HEK293 (cell line): ENCODE measurements around the gene LTC4S.
A peak's percentile ranks its signal among the peaks of the same experiment; 100 is the strongest.

Source experiments
- CTCF ChIA-PET: fragments of 350-600 bp; formaldehyde crosslinking; extraction: SDS; loops from one replicate; lab custom pipeline; 2021; ENCODE audit warnings: antibody characterized with exemption; lab: Yijun Ruan, JAX
- POLR2A ChIA-PET: fragments of 300-600 bp; formaldehyde crosslinking; extraction: SDS; loops from one replicate; lab custom pipeline; 2020; ENCODE audit warnings: antibody characterized with exemption, inconsistent platforms; lab: Yijun Ruan, JAX
- H3K27ac ChIP-seq: fragments of 200-500 bp; sonication (Bioruptor generic); 2 replicates; pipeline ENCODE4 v1.5.1; 2014; ENCODE audit warnings: low read depth, low read length, control low read depth, inconsistent platforms; ENCODE audit errors: extremely low read depth
- H3K36me3 ChIP-seq, 2 experiments: fragments of 200-500 bp in 1 of 2; sonication (Bioruptor generic) in 1 of 2; 1 replicate in 1 of 2; 2 replicates in 1 of 2; pipeline ENCODE4 v1.5.1; 2014 to 2017; ENCODE audit warnings: inconsistent platforms in 2 of 2, low read length in 2 of 2; ENCODE audit not compliant: control insufficient read depth in 2 of 2, insufficient read depth in 1 of 2
- H3K4me1 ChIP-seq: fragments of 200-500 bp; sonication (Bioruptor generic); 2 replicates; pipeline ENCODE4 v1.5.1; 2014; ENCODE audit warnings: mild to moderate bottlenecking, low read length, inconsistent platforms; ENCODE audit not compliant: control insufficient read depth, insufficient read depth
- H3K4me3 ChIP-seq: 2 replicates; pipeline ENCODE4 v1.5.1; 2011; ENCODE audit warnings: low read depth, mild to moderate bottlenecking, control low read depth, low read length, moderate library complexity
- H3K9me3 ChIP-seq: fragments of 200-500 bp; sonication (Bioruptor generic); 2 replicates; pipeline ENCODE4 v1.5.1; 2014; ENCODE audit warnings: low read depth, low read length, inconsistent platforms; ENCODE audit not compliant: control insufficient read depth, insufficient read depth
- BCL11A ChIP-seq: fragments of 450-650 bp; formaldehyde crosslinking; IDR thresholded peaks from 2 replicates; pipeline ENCODE4 v1.5.1; 2016; ENCODE audit warnings: low read depth, missing biosample characterization, missing genetic modification characterization
- FEZF1 ChIP-seq: fragments of 450-650 bp; formaldehyde crosslinking; IDR thresholded peaks from 2 replicates; pipeline ENCODE4 v1.5.1; 2016; ENCODE audit warnings: missing biosample characterization, missing genetic modification characterization
- KLF7 ChIP-seq: fragments of 450-650 bp; formaldehyde crosslinking; IDR thresholded peaks from 2 replicates; pipeline ENCODE4 v1.5.1; 2016; ENCODE audit warnings: missing biosample characterization, missing genetic modification characterization, borderline replicate concordance
- OSR2 ChIP-seq: fragments of 450-650 bp; formaldehyde crosslinking; IDR thresholded peaks from 2 replicates; pipeline ENCODE4 v1.5.1; 2016; ENCODE audit warnings: missing biosample characterization, missing genetic modification characterization
- PRDM1 ChIP-seq: fragments of 450-650 bp; formaldehyde crosslinking; IDR thresholded peaks from 2 replicates; pipeline ENCODE4; 2016; ENCODE audit warnings: missing biosample characterization, missing genetic modification characterization
- SP2 ChIP-seq: fragments of 450-650 bp; formaldehyde crosslinking; IDR thresholded peaks from 2 replicates; pipeline ENCODE4 v1.5.1; 2016; ENCODE audit warnings: missing biosample characterization, missing genetic modification characterization
- ZIC2 ChIP-seq: fragments of 450-650 bp; formaldehyde crosslinking; IDR thresholded peaks from 2 replicates; pipeline ENCODE4 v1.5.1; 2016; ENCODE audit warnings: missing biosample characterization, missing genetic modification characterization
- ZNF146 ChIP-seq: fragments of 450-650 bp; formaldehyde crosslinking; IDR thresholded peaks from 2 replicates; pipeline ENCODE4 v1.5.1; 2016; ENCODE audit warnings: missing biosample characterization, missing genetic modification characterization
- ZNF16 ChIP-seq: fragments of 450-650 bp; formaldehyde crosslinking; IDR thresholded peaks from 2 replicates; pipeline ENCODE4 v1.5.1; 2016; ENCODE audit warnings: low read depth, missing biosample characterization, missing genetic modification characterization
- ZNF169 ChIP-seq: fragments of 450-650 bp; formaldehyde crosslinking; IDR thresholded peaks from 2 replicates; pipeline ENCODE4 v1.5.1; 2016; ENCODE audit warnings: missing biosample characterization, missing genetic modification characterization
- ZNF174 ChIP-seq: fragments of 450-650 bp; formaldehyde crosslinking; IDR thresholded peaks from 2 replicates; pipeline ENCODE4 v1.5.0; 2017; ENCODE audit warnings: missing biosample characterization, mild to moderate bottlenecking, missing genetic modification characterization
- ZNF19 ChIP-seq: fragments of 450-650 bp; formaldehyde crosslinking; IDR thresholded peaks from 2 replicates; pipeline ENCODE4; 2016; ENCODE audit warnings: missing biosample characterization, missing genetic modification characterization, low read depth
- ZNF391 ChIP-seq: fragments of 450-650 bp; formaldehyde crosslinking; IDR thresholded peaks from 2 replicates; pipeline ENCODE4 v1.5.1; 2016; ENCODE audit warnings: low read depth, missing biosample characterization, missing genetic modification characterization, borderline replicate concordance
- ZNF514 ChIP-seq: fragments of 450-650 bp; formaldehyde crosslinking; IDR thresholded peaks from 2 replicates; pipeline ENCODE4 v1.5.1; 2016; ENCODE audit warnings: missing biosample characterization, missing genetic modification characterization
- ZNF529 ChIP-seq: fragments of 450-650 bp; formaldehyde crosslinking; IDR thresholded peaks from 2 replicates; pipeline ENCODE4 v1.5.1; 2017; ENCODE audit warnings: missing genetic modification characterization, missing biosample characterization; ENCODE audit not compliant: insufficient replicate concordance
- ZNF600 ChIP-seq: fragments of 450-650 bp; formaldehyde crosslinking; IDR thresholded peaks from 2 replicates; pipeline ENCODE4 v1.5.1; 2016; ENCODE audit warnings: missing biosample characterization, missing genetic modification characterization
- ZNF629 ChIP-seq: fragments of 450-650 bp; formaldehyde crosslinking; IDR thresholded peaks from 2 replicates; pipeline ENCODE4 v1.5.1; 2017; ENCODE audit warnings: missing biosample characterization, missing genetic modification characterization
- ZXDB ChIP-seq: fragments of 450-650 bp; formaldehyde crosslinking; IDR thresholded peaks from 2 replicates; pipeline ENCODE4 v1.5.1; 2016; ENCODE audit warnings: missing biosample characterization, missing genetic modification characterization
- TF ChIP-seq, protein P1 (sequence below): fragments of 450-650 bp; formaldehyde crosslinking; IDR thresholded peaks from 2 replicates; pipeline ENCODE4 v1.5.1; 2016; ENCODE audit warnings: missing biosample characterization, missing genetic modification characterization
- TF ChIP-seq, protein P2 (sequence below): fragments of 450-650 bp; formaldehyde crosslinking; IDR thresholded peaks from 2 replicates; pipeline ENCODE4 v1.5.1; 2016; ENCODE audit warnings: missing biosample characterization, missing genetic modification characterization
- TF ChIP-seq, protein P3 (sequence below): fragments of 450-650 bp; formaldehyde crosslinking; IDR thresholded peaks from 2 replicates; pipeline ENCODE4 v1.5.1; 2016; ENCODE audit warnings: missing biosample characterization, missing genetic modification characterization, borderline replicate concordance

LTC4S gene

DNA sequence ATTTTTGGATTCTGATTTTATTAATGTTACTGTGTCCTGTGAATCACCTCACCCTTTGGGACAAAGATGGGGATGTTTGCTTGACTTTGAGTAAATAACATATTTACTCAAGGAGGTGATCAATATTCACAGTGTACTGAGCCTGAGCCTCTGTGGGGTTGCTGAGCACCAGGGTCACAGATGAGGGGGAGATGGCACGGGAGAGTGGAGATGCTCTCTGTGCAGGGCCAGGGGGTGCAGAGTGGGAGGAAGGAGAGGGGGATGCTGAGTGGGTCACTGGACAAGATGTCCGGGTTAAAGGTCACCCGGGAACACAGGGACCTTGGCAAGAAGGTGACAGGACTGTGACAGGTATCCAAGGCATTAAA, 30.9 kb downstream of the LTC4S start:
- ChIA-PET POLR2A (no interaction called here), CTCF (no interaction called here)
- H3K4me1 ChIP-seq, result peaks cover 12% of the 10 kb centered on the region
- H3K9me3 ChIP-seq, result no peaks in the 10 kb centered on the region
- no peak overlapping the region for H3K27ac ChIP-seq
- TF ChIP-seq ZNF19 (tag by site-specific recombination) (no peak), KLF7 (tag by site-specific recombination) (no peak), ZNF169 (tag by site-specific recombination) (no peak)
- TF ChIP-seq, protein P1, sequence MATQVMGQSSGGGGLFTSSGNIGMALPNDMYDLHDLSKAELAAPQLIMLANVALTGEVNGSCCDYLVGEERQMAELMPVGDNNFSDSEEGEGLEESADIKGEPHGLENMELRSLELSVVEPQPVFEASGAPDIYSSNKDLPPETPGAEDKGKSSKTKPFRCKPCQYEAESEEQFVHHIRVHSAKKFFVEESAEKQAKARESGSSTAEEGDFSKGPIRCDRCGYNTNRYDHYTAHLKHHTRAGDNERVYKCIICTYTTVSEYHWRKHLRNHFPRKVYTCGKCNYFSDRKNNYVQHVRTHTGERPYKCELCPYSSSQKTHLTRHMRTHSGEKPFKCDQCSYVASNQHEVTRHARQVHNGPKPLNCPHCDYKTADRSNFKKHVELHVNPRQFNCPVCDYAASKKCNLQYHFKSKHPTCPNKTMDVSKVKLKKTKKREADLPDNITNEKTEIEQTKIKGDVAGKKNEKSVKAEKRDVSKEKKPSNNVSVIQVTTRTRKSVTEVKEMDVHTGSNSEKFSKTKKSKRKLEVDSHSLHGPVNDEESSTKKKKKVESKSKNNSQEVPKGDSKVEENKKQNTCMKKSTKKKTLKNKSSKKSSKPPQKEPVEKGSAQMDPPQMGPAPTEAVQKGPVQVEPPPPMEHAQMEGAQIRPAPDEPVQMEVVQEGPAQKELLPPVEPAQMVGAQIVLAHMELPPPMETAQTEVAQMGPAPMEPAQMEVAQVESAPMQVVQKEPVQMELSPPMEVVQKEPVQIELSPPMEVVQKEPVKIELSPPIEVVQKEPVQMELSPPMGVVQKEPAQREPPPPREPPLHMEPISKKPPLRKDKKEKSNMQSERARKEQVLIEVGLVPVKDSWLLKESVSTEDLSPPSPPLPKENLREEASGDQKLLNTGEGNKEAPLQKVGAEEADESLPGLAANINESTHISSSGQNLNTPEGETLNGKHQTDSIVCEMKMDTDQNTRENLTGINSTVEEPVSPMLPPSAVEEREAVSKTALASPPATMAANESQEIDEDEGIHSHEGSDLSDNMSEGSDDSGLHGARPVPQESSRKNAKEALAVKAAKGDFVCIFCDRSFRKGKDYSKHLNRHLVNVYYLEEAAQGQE, result no peak
- peaks cover 31 to 75% of the 10 kb centered on the region in 2 experiments for H3K36me3 ChIP-seq
- no peak overlapping the region for H3K4me3 ChIP-seq

DNA sequence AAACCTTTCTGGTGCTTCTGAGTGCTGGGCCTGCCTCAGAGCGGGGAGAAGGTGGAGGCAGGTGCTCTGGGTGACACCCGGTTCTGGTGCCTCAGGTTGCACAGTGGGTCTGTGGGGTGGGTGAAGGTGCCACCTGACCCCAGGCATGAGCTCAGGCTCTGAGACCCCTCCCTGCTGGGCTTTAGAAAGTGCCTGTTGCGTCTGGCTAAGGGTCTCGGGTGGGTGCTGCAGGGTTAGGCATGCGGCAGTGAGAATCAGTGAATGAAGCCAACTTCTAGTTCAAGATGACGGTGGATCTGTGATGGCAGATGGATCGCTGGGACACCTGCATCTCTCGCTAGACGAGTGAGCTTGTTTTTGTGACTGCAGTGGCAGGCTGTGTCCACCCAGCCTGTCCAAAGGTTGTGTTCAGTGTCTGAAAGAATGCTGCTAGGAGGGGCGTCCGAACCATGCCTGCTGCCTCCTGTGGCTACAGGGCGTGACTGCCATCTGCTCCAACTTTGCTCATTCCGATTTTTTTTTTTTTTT, 31.9 kb downstream of the LTC4S start:
- Histone ChIP-seq H3K9me3 (no peaks in the 10 kb centered on the region), H3K27ac (no peak overlapping the region), H3K4me3 (no peak overlapping the region), H3K36me3 (peaks cover 40 to 85% of the 10 kb centered on the region in 2 experiments), H3K4me1 (peaks cover 5% of the 10 kb centered on the region; the same call in 1 of the 2 replicates)
- CTCF ChIA-PET, result no interaction called here
- POLR2A ChIA-PET, result no interaction called here
- no peak for TF ChIP-seq BCL11A (tag by site-specific recombination)
- no peak for TF ChIP-seq ZNF514 (tag by site-specific recombination)
- no peak for TF ChIP-seq ZNF16 (tag by site-specific recombination)
- no peak for TF ChIP-seq ZNF146
- no peak for TF ChIP-seq PRDM1 (tag by site-specific recombination)
- TF ChIP-seq KLF7 (tag by site-specific recombination), result no peak

DNA sequence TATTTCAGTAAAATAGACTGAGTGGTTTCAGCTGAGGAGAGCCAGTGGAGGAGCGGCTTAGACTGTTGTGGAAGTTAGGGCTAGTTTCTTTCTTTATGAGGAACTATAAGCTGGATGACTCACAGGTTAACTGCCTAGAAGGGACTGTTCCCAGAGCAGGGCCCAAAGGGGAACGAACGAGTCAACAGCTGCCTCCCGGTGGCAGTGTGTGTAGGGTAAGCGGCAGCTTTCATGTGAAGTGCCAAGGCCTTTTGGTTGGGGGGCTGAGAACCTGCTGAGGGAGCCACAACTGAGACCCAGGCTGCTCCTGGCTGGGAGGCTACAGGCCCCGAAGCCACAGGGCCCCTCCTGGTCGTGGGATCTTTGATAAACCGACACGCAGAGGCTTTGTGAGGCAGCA, 33.9 kb downstream of the LTC4S start:
- Histone ChIP-seq H3K27ac (no peak overlapping the region), H3K36me3 (peaks cover 49 to 100% of the 10 kb centered on the region in 2 experiments), H3K4me1 (no peaks in the 10 kb centered on the region), H3K4me3 (no peak overlapping the region), H3K9me3 (no peaks in the 10 kb centered on the region)
- CTCF ChIA-PET, result interaction anchor here (0.6 kb wide), 1 partner anchor 23 kb away, joined by 3 read pairs; no protein-coding TSS in a partner anchor
- POLR2A ChIA-PET, result no interaction called here
- peak; percentile 55; the same call in 1 of the 2 replicates for TF ChIP-seq ZNF600 (tag by site-specific recombination)
- TF ChIP-seq ZNF174 (tag by site-specific recombination), result no peak
- peak; percentile 29; the same call in 1 of the 2 replicates for TF ChIP-seq ZIC2 (tag by site-specific recombination)
- 0 out of 2 replicates have a peak, but pooled peaks have one; percentile 20 for TF ChIP-seq OSR2 (tag by site-specific recombination)

DNA sequence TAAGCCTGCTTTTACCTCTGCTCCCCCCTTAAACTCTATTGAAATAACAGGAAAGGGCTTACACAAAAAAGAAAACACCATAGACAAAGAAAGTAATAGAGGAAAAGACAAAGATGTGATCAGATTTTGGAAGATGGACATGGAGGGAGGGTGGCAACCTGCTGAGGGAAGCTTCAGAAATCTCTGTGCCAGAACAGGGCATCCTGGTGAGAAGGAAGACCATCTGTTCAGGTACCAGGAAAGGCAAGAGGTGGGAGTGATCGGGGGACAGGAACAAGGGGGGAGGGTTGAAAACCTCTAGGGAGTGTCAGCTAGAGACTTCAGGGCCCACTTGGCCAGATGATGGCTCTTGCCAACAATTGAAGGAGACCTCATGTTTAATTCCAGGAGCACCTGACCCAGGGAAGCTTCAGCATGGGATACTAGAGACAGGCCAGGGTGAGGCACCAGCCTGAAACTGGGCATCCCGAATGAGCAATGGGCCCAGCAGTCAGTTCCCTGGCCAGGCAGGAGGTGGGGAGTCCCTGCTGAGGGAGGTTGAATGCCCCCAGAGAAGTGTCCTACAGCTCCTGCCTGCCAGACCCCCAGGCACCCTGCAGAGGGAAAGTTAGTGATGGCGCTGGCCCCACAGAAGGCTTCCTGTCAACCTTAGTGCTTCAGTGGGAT, 35.1 kb downstream of the LTC4S start:
- Histone ChIP-seq H3K9me3 (no peaks in the 10 kb centered on the region), H3K36me3 (peaks cover 43 to 100% of the 10 kb centered on the region in 2 experiments), H3K4me3 (no peak overlapping the region), H3K4me1 (no peaks in the 10 kb centered on the region), H3K27ac (no peak overlapping the region)
- POLR2A ChIA-PET, result interaction anchor here (0.7 kb wide), 1 partner anchor 16 kb away, joined by 3 read pairs; no protein-coding TSS in a partner anchor
- CTCF ChIA-PET, result no interaction called here
- TF ChIP-seq ZNF391 (tag by site-specific recombination) (no peak), ZNF629 (tag by site-specific recombination) (no peak), ZNF529 (no peak), FEZF1 (no peak), SP2 (tag by site-specific recombination) (no peak), ZXDB (tag by site-specific recombination) (no peak)
- TF ChIP-seq, protein P2, sequence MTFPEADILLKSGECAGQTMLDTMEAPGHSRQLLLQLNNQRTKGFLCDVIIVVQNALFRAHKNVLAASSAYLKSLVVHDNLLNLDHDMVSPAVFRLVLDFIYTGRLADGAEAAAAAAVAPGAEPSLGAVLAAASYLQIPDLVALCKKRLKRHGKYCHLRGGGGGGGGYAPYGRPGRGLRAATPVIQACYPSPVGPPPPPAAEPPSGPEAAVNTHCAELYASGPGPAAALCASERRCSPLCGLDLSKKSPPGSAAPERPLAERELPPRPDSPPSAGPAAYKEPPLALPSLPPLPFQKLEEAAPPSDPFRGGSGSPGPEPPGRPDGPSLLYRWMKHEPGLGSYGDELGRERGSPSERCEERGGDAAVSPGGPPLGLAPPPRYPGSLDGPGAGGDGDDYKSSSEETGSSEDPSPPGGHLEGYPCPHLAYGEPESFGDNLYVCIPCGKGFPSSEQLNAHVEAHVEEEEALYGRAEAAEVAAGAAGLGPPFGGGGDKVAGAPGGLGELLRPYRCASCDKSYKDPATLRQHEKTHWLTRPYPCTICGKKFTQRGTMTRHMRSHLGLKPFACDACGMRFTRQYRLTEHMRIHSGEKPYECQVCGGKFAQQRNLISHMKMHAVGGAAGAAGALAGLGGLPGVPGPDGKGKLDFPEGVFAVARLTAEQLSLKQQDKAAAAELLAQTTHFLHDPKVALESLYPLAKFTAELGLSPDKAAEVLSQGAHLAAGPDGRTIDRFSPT (tag by site-specific recombination), result no peak
- TF ChIP-seq, protein P3, sequence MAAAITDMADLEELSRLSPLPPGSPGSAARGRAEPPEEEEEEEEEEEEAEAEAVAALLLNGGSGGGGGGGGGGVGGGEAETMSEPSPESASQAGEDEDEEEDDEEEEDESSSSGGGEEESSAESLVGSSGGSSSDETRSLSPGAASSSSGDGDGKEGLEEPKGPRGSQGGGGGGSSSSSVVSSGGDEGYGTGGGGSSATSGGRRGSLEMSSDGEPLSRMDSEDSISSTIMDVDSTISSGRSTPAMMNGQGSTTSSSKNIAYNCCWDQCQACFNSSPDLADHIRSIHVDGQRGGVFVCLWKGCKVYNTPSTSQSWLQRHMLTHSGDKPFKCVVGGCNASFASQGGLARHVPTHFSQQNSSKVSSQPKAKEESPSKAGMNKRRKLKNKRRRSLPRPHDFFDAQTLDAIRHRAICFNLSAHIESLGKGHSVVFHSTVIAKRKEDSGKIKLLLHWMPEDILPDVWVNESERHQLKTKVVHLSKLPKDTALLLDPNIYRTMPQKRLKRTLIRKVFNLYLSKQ (tag by site-specific recombination), result no peak
